ENCODE data around the gene MAPK10.

MAPK10 gene

DNA sequence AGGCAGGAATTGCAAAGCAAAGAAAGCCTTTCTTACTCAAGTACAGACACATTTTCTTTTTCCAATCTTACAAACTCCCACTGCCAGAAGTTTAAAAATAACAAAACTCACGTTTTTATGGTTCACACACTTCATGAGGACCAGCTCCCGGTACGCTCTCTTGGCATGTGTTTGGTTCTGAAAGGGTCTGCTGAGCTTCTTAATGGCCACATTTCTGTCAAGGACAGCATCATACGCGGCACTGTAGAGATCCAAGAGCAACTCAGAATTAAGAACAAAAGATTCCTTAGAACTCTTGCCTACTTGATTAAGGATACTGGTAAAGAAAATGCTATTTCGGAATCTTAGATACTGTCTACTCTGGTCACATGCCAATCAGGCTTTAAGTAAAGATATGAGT, 252.7 kb downstream of the MAPK10 start:
- DNase-seq (ENCODE audit: extremely low read depth, low read depth): no peak
- TF ChIP-seq, protein P1, sequence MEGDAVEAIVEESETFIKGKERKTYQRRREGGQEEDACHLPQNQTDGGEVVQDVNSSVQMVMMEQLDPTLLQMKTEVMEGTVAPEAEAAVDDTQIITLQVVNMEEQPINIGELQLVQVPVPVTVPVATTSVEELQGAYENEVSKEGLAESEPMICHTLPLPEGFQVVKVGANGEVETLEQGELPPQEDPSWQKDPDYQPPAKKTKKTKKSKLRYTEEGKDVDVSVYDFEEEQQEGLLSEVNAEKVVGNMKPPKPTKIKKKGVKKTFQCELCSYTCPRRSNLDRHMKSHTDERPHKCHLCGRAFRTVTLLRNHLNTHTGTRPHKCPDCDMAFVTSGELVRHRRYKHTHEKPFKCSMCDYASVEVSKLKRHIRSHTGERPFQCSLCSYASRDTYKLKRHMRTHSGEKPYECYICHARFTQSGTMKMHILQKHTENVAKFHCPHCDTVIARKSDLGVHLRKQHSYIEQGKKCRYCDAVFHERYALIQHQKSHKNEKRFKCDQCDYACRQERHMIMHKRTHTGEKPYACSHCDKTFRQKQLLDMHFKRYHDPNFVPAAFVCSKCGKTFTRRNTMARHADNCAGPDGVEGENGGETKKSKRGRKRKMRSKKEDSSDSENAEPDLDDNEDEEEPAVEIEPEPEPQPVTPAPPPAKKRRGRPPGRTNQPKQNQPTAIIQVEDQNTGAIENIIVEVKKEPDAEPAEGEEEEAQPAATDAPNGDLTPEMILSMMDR (IDR thresholded peaks at IDR 0.05; ENCODE audit: low read depth, low read length): no peak

DNA sequence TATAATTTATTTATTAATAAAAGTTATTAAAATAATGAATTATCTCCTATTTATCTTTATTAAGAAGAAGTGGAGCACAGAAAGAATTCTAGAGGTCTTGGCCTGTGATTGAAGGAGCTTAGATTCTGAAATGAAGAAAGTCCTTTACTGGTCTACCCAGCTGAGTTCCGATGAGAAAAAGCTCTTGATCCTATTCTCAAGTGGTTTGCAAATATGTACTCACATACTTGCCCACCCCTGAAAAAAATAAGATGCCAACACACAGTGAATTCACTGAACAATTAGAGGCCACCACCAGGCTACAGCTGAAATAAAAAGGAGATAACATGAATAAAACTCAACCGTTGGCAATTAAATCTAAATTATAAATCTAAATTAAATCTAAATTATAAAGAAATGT, 253.4 kb downstream of the MAPK10 start:
- TF ChIP-seq, protein P1 (IDR thresholded peaks at IDR 0.05; ENCODE audit: low read depth, low read length): no peak
- no peak for DNase-seq (ENCODE audit: extremely low read depth, low read depth)

DNA sequence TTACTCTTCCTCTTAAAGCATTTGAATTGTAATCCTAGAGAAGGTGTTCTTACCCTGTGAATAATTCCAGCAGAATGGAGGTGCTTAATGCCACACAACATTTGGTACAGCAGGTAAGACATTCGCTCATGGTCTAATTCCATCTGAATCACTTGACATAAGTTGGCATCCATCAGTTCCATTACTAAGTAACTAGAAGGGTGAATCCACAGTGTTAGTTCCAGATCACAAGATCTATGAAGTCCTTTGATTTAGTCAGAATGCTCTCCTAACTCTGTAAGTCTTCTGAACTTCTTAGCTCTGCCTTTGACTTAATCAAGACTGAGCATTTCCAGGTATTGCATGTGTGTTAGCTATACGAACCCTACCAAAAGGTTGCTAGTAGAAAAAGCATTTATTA, 258.0 kb downstream of the MAPK10 start:
- TF ChIP-seq, protein P1 (IDR thresholded peaks at IDR 0.05; ENCODE audit: low read depth, low read length): no peak
- DNase-seq (ENCODE audit: extremely low read depth, low read depth): no peak

DNA sequence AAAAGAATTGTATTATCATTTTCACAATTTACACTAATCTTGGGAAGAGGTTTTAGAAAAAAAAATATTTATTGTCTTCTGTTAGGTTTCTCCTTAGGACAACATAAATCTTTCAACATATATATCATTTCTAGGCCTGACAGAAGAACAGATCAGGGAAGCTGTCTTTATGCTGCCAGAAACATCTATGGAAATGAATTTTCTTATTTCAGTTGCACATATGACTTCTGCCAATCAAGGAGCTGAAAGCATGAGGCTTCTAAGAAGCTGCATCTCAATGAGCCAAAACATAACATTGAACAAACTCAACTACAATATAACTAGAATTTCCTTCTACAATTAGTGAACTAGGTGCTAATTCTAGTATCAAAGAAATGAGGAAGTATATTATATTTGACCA, 258.4 kb downstream of the MAPK10 start:
- no peak for DNase-seq (ENCODE audit: extremely low read depth, low read depth)
- TF ChIP-seq, protein P1 (IDR thresholded peaks at IDR 0.05; ENCODE audit: low read depth, low read length): no peak

DNA sequence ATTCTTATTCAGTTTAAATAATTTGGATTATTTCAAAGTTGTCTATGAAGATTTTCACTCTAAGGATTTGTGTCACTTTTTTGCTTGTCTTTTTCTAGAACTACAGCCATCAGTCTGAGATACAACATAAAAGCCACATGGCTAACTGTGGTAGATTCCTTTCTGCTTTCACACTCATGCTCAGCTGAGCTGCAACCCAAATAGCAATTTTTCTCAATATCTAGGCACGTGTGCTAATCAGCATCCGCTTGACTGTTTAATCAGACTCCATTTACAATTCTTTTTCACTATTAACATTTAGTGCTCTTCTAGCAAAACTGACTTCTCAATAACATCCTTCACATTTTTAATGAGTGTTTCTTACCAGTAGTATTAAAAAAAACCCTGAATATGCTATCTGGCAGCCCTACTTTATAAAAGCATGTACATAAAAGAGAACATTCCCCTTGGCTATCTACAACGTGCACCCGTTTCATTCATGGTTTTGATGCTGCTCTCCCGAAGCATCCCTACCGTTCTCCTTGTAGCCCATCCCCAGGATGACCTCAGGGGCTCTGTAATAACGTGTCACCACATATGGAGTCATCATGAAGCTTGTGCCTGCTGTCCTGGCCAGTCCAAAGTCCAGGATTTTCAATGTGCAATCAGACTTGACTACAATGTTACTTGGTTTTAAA, 259.2 kb downstream of the MAPK10 start:
- TF ChIP-seq, protein P1 (IDR thresholded peaks at IDR 0.05; ENCODE audit: low read depth, low read length): no peak
- DNase-seq (ENCODE audit: extremely low read depth, low read depth): no peak

DNA sequence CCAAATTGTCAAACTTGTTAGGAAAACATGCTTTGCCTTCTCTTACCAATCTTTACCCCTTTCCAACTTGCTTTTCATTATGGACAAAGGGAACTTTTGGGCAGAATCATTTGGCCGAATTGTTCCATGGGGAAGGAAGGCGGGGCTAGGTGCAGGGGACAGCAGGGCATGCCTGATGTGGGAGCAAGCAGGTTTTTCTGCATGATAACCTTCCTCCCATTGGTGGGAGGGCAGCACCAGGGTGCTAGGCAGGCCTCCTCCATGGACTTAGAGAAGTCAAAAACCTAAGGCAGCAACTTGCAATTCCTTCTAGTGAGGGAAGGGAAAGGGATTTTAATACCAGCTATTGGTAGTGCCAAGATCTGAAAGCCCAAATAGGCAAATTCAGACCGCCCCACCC, 260.5 kb downstream of the MAPK10 start:
- no peak for DNase-seq (ENCODE audit: extremely low read depth, low read depth)
- TF ChIP-seq, protein P1 (IDR thresholded peaks at IDR 0.05; ENCODE audit: low read depth, low read length): no peak

DNA sequence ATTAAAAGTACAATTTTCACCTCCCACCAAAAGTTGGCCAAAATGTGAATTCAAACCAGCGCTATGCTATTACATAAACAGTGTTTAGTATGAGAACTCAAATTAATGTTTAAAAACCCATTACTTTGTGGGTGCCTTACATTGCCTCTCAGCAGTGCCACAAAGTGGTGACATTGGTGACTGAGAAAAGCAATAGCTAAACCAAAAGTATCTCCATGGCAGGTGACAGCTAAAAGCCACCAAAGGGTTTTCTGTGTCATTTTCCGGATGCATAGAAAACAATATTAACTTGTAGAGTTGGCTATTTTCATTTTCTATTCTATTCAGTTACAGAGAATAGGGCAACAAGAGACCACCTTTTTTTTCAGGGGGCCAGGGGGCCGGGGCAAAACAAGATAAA, 261.2 kb downstream of the MAPK10 start:
- DNase-seq (ENCODE audit: extremely low read depth, low read depth): no peak
- TF ChIP-seq, protein P1 (IDR thresholded peaks at IDR 0.05; ENCODE audit: low read depth, low read length): no peak
